HPDE6-E6E7 (cell line): ENCODE results near the gene ZNF710.

Experiments used
- DNase-seq: peaks from one replicate; pipeline ENCODE4 v3.0.0; 2011; ENCODE audit warnings: missing footprints; ENCODE audit errors: extremely low spot score

The ZNF710 gene

DNA sequence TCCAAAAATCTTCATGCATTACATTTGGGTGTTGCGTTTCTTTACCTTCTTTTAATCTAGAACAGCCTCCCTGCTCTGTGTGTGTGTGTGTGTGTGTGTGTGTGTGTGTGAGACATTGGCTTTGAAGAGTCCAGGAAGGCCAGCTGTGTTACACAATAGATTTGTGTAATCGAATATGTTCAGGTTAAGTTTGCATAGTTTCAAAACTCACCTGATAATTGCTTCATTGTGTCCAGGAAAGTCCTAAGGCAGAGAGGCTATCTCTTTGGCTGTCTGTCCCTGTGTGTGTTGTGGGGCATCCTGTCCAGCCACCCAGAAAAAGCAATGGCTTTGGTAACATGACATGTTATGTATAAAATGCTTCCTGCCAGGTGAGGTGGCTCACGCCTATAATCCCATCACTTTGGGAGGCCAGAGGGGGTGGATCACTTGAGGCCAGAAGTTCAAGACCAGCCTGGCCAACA, 37.5 kb downstream of the ZNF710 start:
- DNase-seq, result no peak

DNA sequence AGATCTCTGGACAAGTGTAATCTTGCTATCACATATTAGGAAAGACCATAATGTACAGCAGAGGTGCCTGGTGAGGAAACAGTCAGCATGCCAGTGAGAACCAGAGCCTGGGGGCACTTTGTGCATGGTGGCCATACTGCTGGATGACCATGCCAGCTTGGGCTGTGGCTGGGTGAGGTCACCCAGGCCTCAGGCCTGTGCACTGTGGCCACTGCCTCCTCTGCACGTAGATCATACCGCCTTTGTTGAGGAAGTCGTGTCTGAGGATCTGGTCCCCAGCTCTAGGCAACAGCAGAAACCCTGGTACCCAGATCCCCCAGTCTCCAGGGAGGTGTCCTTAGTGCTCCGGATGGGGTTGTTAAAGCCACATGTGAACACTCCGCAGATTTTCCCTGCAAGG, 38.9 kb downstream of the ZNF710 start:
- DNase-seq, result no peak

DNA sequence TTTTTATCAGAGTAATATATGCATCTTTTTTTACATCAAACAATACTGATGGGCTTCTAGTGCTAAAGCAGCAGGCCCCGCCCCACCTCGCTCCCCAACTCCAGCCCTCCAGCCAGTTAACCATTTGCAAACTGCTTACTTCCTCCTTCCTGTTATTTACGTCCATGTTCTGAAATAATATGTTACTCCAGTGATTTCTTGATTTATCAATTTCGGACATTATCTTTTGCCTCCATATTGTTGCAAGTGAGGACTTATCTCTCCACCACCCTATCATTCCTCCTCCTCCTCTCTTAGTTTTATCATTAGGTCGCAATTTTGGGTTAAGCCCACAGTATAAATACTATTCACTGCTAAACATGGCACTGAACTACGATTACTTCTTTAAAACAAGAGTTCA, 39.5 kb downstream of the ZNF710 start:
- no peak for DNase-seq

DNA sequence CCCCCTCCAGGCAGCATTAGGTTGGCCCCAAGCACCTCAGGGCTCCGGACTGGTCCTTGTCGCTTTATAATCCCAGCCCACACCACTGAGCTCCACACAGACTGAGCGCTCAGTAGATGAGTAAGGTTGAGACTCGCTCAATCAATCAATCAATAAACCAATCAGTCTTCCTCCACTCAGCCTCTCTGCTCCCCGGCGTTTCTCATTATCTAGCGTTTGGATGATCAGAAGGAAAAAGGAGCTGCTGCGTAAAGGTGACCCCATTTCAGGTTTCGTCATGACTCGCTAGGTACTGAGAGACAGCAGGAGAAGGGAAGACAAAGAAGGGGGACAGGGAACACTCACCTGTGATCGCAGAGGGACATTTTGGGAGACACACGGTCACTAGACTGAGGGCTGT, 41.2 kb downstream of the ZNF710 start:
- DNase-seq, result no peak

DNA sequence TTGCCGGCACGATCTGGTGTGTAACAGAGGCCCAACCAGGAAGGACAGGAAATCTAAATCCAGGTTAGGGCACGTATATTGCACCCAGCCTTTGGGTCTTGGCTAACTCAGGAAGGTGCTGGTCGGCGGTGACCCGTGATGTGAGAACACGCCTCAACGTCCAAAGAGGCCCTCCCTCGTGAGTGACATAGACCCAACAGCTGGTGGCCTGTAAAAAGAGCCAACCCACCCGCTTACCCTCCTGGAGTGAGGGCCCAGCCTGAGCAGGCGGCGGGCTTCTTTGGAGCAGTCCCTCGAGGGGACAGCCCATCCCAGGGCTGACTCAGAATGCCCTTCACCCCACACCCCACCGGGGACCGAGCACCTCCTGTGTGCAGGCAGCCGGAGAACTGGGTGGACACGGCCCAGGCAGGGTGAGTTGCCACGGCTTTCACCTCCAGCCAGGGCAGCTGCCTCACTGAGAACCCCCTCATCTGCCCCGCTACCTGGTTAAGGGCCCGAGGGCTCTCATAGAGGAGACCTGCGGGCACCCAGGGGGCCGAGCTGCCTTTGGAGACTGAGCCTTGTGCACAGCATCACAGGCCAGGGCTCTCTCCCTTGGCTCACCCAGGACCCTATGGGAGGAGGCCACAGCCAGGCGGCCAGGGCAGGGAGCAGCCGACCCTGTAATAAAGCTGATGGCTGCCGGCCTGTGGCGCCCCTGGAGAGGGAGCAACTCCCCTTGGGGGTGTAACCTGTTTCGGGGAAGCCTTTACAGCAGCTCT, 41.8 kb downstream of the ZNF710 start:
- no peak for DNase-seq

DNA sequence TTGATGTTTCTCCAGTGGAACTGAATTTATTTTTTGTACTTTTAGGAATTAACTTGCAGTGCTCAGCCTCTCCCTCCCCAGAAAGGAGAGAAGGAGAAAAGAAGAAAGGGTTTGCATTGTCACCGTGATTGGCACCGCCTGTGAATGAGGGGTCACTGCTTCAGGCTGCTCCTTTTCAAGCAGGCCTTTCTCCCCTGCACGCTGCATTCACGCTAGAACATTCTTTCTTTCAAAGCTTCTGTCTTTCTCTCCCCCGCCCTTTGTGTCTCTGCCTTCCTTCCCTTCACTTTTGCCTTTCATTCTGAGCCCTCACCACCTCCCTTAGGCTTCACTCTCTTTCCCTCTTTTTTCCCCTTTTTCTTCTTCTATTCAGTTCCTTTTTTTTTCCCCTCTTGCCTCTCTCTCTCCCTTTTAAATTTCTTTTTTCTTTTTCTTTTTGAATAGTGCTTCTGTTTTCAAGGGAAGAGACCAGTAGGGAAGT, 42.4 kb downstream of the ZNF710 start:
- no peak for DNase-seq

DNA sequence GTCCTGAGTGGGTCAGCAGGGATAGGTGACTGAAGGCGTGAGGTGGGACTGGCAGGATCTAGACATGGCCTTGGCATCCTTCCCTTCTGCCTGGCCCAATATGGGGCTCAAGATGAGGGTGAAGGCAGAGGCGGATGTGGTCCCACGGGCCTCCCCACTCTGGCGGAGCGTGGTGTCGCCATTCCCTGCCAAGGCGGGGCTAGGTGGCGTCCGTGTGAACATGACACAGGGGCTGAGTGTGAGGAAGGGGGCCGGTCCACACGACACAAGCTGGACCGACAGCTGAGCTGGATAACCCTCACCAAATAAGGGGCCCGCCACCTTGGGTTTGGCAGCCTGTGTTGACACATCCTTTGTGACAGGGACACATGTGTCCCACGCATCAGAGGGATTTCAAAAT, 43.1 kb downstream of the ZNF710 start:
- DNase-seq, result no peak

DNA sequence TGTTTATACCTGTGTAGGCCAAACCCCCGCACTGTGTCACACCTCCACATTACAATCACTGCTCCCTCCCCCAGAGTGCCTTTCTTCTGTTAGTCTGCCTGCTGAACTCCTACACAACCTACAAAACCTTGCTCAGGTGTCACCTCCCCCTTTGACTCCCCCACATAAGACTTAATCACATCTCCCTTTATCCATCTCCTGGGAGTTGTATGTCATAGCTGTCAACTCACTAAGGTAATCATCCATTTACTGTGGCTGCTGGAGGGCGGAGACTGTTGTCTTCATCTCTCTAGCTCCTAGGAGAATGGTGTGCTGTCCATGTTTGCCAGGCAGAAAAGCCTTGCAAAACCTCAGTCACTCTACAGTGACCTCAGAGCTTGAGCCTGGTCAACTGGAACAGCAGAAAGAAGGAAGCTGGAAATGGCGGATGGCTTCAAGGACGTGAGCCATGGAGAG, 43.8 kb downstream of the ZNF710 start:
- no peak for DNase-seq

DNA sequence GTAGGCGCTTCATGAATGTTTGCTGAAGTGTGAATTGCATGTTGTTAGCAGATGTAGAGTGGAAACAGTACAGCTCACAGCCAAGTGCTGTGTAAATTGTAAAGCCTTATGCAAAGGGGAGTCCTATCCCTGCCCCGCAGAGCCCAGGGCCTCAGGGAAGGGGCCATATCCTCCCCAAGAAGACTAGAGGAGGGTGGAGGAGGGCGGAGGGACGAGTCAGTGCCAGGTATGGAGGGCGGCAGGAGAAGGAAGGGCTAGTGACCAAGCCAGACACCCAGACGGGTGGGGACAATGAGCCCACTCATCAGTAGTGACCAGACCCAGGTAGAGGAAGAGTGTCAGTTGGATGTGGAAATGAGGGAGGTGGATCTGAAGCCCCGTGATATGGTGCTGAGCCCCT, 45.2 kb downstream of the ZNF710 start:
- no peak for DNase-seq

DNA sequence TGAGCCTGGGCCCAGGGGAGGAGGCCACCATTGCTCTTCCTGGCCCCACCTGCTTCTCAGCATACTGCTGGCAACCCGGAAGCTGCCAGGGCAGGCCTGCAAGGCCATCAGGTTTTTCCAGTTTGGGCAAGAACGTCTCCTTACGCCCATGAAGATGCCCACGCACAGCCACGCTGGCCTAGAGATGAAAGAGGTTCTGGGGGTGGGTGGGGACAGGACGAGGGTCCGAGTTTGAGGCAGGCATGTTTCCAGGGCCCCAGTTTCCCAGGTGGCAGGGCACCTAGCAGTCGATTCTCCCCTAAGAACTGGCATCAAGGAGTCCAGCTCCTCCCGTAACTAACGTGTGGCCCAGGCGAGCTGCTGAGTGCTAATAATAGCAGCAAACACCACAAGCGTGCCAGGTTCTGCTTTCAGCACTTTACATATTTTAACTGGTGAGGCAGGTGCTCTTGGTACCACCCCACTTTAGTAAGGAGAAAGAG, 45.8 kb downstream of the ZNF710 start:
- DNase-seq, result peak; percentile 93

DNA sequence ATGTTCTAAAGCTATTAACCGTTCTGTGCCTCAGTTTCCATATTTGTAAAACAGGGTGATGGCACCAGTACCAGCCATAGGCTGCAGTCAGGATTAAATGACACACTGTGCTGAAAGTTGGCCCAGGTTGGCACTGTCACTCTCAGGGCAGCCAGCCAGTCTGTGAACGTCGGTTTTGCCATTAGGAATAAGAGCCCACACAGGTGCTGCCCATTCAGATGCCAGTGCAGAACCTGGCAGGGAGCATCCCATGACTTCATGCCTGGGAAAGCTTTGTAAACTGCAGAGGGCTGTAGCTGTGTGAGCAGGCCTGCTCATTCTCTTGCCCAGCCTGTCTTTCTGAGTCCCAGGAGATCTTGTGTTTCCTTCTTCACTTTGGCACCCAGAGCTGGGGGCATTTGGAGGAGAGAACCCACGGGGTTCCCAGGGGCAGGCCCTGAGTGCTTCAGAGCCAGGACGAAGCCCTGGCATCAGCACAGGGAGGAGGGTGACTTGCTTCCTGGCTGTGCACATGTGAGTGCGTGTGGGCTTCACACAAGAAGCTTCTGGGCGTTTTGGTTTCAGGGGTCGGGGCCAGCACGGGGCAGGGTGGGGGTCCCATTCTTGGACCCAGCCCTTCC, 46.9 kb downstream of the ZNF710 start:
- no peak for DNase-seq

DNA sequence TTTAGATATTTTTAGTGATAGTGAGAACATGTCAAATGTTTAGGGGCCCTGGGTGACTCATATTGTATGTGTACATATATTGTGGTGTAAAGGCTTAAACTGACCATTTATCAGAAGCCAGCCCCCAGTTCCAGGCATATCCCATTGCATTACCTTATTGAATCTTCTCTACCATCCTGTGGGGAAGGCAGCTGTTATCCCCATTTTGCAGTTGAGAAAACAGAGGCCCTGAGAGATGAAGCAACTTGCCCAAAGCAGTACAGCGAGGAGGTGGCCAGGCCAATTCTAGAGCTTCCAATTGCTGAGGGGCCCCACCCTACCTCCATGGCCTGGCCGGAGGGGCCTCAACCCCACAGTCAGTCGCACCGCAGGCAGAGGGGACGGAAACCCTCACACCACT, 47.9 kb downstream of the ZNF710 start:
- DNase-seq, result no peak

DNA sequence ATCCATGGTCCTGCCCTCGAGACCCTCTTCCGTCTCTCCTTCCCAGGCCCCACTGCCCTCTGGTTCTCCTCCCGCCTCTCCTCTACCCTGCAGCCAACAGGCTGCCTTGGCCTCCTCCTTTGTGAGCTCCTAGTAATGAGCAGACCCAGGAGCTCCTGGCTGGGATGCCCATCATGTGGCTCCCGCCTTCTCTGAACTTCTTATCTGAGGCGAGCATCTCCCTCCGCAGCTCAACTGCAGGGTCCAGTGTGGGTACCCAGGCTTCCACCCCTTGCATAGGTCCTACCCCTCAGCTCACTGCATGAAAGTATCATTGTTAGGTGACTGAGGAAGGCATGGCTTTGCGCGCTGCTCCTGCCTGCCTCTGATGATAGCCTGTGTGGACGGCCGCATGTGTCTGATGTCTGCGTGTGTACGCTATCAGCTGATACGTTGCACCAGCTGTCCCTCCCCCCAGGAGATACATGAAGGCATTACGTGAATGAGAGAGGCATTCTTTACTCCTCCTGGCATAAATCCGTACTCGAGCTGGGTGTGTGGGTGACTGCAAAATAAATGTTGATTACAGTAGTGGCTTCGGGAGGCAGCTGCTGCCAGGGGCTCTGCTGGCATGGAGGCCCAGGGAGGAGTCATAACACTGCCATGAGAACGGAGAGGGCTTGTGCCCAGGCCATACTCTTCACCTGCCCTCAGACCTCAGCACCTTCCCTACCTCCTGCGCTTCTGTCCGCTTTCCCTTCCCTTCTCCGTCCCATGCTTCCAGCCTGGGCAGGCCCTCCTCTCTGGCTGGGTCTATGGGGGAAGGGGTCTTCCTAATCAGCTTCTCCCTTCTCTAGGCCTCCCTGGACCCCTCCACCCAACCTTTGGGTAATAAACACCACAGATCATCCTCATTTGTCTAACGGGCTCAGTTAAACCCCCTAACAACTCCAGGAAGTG, 48.8 kb downstream of the ZNF710 start:
- no peak for DNase-seq

DNA sequence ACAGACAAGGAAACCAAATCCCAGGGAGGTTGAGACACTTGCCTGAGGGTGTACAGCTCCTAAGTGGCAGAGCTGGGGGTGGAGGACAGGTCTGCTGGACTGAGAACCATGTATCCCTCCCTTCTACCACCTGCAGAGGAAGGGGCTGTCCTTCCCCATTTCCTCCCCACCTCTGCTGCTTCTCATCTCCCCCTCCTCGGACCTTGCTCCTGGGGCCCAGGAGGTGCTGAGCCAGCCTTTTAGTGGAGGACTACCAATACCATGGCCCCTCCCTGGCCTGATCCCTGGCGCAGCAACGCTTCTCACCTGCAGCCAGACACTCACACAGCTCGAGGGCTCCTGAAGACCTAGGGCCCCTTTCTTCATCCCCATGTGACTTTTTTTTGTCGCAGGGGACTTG, 50.8 kb downstream of the ZNF710 start:
- DNase-seq, result no peak

DNA sequence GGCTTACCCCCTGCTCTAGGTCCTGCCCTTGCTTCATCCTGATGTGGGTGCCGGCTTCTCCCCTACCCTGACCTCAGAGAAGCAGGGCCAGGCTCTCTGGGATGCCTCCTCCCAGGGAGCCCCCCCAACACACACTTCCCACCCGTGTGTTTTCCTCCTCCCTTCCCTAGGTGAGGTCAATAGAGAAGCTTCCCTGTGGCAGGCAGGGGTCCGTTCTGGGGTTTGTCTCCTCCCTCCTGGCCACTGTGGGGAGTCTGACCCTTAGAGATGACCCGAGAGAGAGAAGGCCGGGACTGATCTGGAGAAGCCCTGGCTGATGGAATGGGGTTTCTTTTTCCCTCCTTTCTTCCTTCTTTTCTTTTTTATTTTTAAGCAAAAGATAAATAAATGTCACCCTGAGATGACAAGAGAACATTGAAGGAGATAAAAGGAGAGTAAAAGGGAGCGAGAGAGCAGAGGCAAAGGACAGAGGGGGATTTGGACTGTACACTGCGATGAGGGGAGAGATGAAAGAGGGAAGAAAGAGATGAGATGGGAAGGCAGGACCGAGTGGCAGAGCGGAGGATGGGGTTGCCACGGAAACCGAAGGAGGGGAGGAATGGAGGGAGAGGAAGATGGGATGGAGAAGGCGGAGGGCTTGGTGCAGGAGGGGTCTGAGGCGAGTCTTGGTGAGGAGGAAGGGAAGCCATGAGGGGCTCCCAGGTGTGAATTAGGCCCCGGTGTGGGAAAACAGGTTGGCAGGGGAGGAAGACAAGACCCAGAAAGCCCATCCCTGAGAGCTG, 52.8 kb downstream of the ZNF710 start:
- no peak for DNase-seq

DNA sequence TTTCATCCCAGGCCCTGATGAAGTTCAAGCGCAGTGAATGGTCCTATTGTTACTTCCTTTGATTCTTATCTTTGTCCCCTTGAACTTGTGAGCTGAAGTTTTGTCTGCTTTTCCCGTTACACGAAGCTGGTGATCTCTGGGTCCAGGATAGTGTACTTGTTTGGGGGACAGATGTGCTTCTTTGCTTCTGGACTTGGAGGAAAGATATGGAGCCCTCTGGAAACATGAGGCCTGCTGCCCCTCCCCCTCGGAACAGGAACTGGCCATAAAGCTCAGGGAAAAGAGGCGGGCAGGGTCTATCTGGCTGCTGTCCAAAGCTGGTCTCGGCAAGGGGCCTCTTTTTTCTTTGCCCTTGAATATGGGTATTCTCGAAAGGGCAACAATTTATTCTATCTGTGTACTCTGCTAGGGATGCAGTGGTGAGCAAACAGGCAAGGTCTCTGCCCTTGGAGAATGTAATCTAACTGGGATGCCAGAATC, 53.5 kb downstream of the ZNF710 start:
- no peak for DNase-seq

DNA sequence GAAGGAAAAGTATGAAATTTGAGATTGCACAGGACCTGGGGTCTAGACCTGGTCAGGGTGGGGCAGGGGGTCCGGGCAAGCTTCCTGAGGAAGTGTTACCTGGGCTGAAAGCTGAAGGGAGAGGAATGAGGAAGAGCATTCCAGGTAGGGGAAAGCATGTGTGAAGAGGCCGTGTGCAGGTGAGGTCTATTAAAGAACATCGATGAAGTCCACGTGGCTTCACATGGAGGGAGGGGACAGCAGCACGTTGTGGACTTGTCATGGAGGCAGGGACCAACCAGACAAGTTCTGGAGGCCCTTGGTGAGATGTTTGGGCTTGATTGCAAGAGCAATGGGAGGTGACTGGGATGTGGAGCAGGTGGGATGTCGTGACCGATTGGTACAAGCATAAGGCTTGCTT, 54.1 kb downstream of the ZNF710 start:
- no peak for DNase-seq

DNA sequence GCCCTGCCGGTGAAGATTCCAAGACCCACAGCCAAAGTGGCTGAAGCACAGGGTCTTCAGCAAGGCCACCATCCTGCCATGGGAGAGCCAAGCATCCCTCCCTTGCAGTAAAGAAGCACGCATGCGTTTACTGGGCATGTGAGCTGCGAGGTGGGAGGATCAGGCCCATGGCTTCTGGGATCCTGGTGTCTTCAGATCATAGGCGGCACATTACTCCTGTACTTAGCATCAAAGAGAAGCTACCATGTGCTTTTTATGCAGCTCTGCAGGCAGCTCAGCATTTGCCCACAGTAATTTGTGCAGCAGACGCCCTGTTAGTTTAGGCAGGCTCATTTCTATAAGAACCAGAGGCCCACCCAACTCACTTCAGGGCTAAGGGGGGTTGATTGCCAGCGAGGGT, 55.4 kb downstream of the ZNF710 start:
- no peak for DNase-seq

DNA sequence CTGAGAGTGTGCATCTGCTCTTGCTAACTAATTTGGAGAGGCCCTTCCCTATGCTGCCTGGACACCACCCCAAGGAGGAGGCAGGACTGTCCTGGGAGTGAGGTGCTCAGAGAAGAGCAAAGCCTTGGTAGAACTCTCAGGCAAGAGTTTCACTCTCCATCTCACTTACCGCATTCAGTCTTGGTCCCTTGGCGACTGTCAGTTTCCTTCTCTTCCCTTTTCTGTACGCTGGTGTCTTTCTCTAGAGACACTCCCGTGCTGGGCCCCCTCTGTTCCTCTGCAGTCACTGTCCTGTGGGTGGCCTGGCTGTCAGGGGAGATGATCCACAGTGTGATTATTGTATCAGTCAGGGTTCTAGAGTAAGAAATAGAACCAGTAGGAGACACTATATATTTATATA, 57.2 kb downstream of the ZNF710 start:
- no peak for DNase-seq

DNA sequence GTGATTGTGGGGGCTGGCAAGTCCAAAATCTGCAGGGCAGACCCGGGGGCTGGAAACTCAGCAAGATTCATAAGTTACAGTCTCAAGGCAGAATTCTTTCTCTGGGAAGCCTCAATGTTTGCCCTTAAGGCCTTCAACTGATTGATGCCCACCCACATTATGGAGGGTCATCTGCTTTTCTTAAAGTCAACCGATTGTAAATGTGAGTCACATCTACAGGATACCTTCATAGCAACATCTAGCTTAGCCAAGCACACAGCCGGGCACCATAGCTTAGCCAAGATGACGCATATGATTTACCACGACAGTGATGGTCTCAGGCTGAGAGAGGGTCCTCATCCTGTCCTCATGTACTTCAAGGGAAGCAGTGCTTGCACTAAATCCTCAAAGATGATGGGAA, 57.7 kb downstream of the ZNF710 start:
- no peak for DNase-seq
